SU-DHL-6 (cell line): ENCODE measurements around the gene SLC10A3.

Experiments used
- H2AFZ ChIP-seq: fragments of 200-600 bp; sonication (generic); 2 replicates; pipeline ENCODE4 v1.6.1; 2014; ENCODE audit warnings: low read depth, mild to moderate bottlenecking, moderate library complexity, mixed read lengths, antibody characterized with exemption, low read length; ENCODE audit not compliant: severe bottlenecking
- H3F3A ChIP-seq: fragments of 200-600 bp; shearing (Covaris generic); 2 replicates; pipeline ENCODE4 v1.6.0; 2016; ENCODE audit warnings: antibody characterized with exemption, mild to moderate bottlenecking; ENCODE audit not compliant: insufficient read depth
- H3K27ac ChIP-seq: fragments of 200-600 bp; sonication (generic); 2 replicates; pipeline ENCODE4 v1.5.1; 2016; ENCODE audit warnings: low read depth, mild to moderate bottlenecking, low read length, moderate library complexity, mixed read lengths
- H3K27me3 ChIP-seq: fragments of 200-600 bp; sonication (generic), shearing (Covaris generic); 2 replicates; pipeline ENCODE4 v1.6.0; 2014; ENCODE audit warnings: mild to moderate bottlenecking, low read length
- H3K36me3 ChIP-seq: fragments of 200-600 bp; sonication (generic); 2 replicates; pipeline ENCODE4 v1.6.1; 2014; ENCODE audit warnings: mild to moderate bottlenecking, low read length, mixed read lengths
- H3K4me2 ChIP-seq: fragments of 300-600, 200-600 bp; shearing (Covaris generic), sonication (generic); 2 replicates; pipeline ENCODE4 v1.6.0; 2014; ENCODE audit warnings: low read length, low read depth, mild to moderate bottlenecking; ENCODE audit not compliant: poor library complexity, severe bottlenecking
- H3K4me3 ChIP-seq: fragments of 200-600 bp; sonication (generic); 2 replicates; pipeline ENCODE4 v1.5.1; 2014; ENCODE audit warnings: antibody characterized with exemption, low read length, mild to moderate bottlenecking, mixed read lengths; ENCODE audit not compliant: insufficient read depth, poor library complexity, severe bottlenecking
- H3K79me2 ChIP-seq: fragments of 200-600 bp; sonication (generic); 2 replicates; pipeline ENCODE4 v1.6.1; 2014; ENCODE audit warnings: mild to moderate bottlenecking, low read length, moderate library complexity; ENCODE audit not compliant: insufficient read depth
- H3K9ac ChIP-seq: fragments of 200-600 bp; sonication (generic); 2 replicates; pipeline ENCODE4 v1.7.0; 2014; ENCODE audit warnings: mild to moderate bottlenecking, low read length
- H3K9me2 ChIP-seq: fragments of 200-600 bp; sonication (generic); replicated peaks from 2 replicates; pipeline ENCODE4 v1.6.1; 2014; ENCODE audit warnings: low read length; ENCODE audit not compliant: insufficient read depth
- H3K9me3 ChIP-seq: fragments of 200-600 bp; sonication (generic); 2 replicates; pipeline ENCODE4 v1.6.1; 2014; ENCODE audit warnings: low read length, mixed read lengths; ENCODE audit not compliant: insufficient read depth
- H4K20me1 ChIP-seq: fragments of 200-600 bp; sonication (generic); 2 replicates; pipeline ENCODE4 v1.6.1; 2014; ENCODE audit warnings: low read depth, mild to moderate bottlenecking, antibody characterized with exemption, low read length, moderate library complexity, mixed read lengths
- CTCF ChIP-seq: fragments of 200-600 bp; sonication (generic); IDR thresholded peaks from one replicate; pipeline ENCODE4 v1.5.1; 2017; ENCODE audit warnings: antibody characterized with exemption, mild to moderate bottlenecking, low read length, moderate library complexity; ENCODE audit not compliant: insufficient read depth, poor library complexity, severe bottlenecking
- EZH2phosphoT487 ChIP-seq: fragments of 200-600 bp; sonication (generic), shearing (Covaris generic); conservative IDR thresholded peaks from 2 replicates; pipeline ENCODE4 v1.6.1; 2018; ENCODE audit warnings: mild to moderate bottlenecking, antibody characterized with exemption, low read length, moderate library complexity, mixed read lengths

The SLC10A3 gene

DNA sequence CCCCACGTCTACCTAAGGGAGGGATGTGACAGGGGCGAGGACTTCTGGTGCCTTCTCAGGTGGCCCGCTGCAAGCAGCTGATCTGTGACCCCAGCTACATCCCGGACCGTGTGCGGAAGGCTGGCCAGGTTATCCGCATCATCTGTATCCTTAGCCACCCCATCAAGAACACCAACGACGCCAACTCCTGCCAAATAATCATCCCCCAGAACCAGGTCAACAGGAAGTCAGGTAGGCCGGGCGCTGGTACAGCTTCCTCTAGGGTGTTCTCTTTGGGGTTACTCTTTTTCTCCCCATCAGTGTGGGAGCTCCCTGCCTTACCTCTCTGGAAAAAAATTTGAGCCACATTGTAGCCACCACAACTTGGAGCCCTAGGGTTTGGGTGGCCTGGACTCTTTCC is 48.9 kb downstream of the SLC10A3 start:
- no peak overlapping the region for H3K4me3 ChIP-seq
- H3K9me3 ChIP-seq: no peaks in the 10 kb centered on the region
- no peaks in the 10 kb centered on the region for H3K36me3 ChIP-seq
- no peak overlapping the region for H3K27ac ChIP-seq
- 0 out of 2 replicates have a peak, but pooled peaks cover 5% of the 10 kb centered on the region for H3F3A ChIP-seq
- no peaks in the 10 kb centered on the region for H4K20me1 ChIP-seq
- no peak overlapping the region for H3K4me2 ChIP-seq
- no peak overlapping the region for H2AFZ ChIP-seq
- H3K27me3 ChIP-seq: no peaks in the 10 kb centered on the region
- no peak overlapping the region for H3K9ac ChIP-seq
- TF ChIP-seq EZH2phosphoT487: no peak
- TF ChIP-seq CTCF: no peak
- no peaks in the 10 kb centered on the region for H3K9me2 ChIP-seq
- peaks cover 15% of the 10 kb centered on the region for H3K79me2 ChIP-seq

GRCh38 chrX:154440623-154441357 is 49.6 kb downstream of the SLC10A3 start:
- Histone ChIP-seq H3K4me2 (no peak overlapping the region), H3F3A (peaks cover 10% of the 10 kb centered on the region; the same call in 1 of the 2 replicates), H3K79me2 (peaks cover 15% of the 10 kb centered on the region), H3K27ac (no peak overlapping the region), H3K4me3 (no peak overlapping the region), H3K36me3 (no peaks in the 10 kb centered on the region), H3K27me3 (no peaks in the 10 kb centered on the region), H2AFZ (no peak overlapping the region), H3K9me3 (no peaks in the 10 kb centered on the region), H3K9me2 (no peaks in the 10 kb centered on the region), H4K20me1 (no peaks in the 10 kb centered on the region), H3K9ac (no peak overlapping the region)
- TF ChIP-seq CTCF: no peak
- TF ChIP-seq EZH2phosphoT487: no peak

GRCh38 chrX:154439841-154440240 is 50.6 kb downstream of the SLC10A3 start:
- Histone ChIP-seq H3K4me3 (no peak overlapping the region), H3K9ac (no peak overlapping the region), H3K27ac (no peak overlapping the region), H3K9me3 (no peaks in the 10 kb centered on the region), H3F3A (peaks cover 10% of the 10 kb centered on the region; the same call in 1 of the 2 replicates), H3K4me2 (no peak overlapping the region), H3K36me3 (no peaks in the 10 kb centered on the region), H3K9me2 (no peaks in the 10 kb centered on the region), H4K20me1 (no peaks in the 10 kb centered on the region), H3K79me2 (peaks cover 15% of the 10 kb centered on the region), H3K27me3 (no peaks in the 10 kb centered on the region), H2AFZ (no peak overlapping the region)
- TF ChIP-seq CTCF: no peak
- no peak for TF ChIP-seq EZH2phosphoT487
